MCF 10A (cell line): ENCODE data around the gene EHD1. TPM values are rescaled to one million over a fixed set of nuclear protein-coding genes. Genes with fewer than 3 reads are reported as not detected.

Experiments
- BruUV-seq: library from RNA; stranded (reverse); fragments of 400-500 nt; replicated peaks from 2 replicates; lab custom pipeline; 2021; lab: Mats Ljungman, UMichigan
- CTCF ChIA-PET: fragments of 300-600 bp; sonication (Branson Sonifier 250); formaldehyde crosslinking; extraction: SDS; loops from one replicate; lab custom pipeline; 2021; ENCODE audit warnings: antibody characterized with exemption, inconsistent platforms; lab: Yijun Ruan, JAX
- POLR2A ChIA-PET: fragments of 300-600, 350-650 bp; sonication (Branson Sonifier 250); formaldehyde crosslinking; extraction: SDS; loops from one replicate; lab custom pipeline; 2020; ENCODE audit warnings: antibody characterized with exemption, inconsistent platforms; lab: Yijun Ruan, JAX
- DNase-seq: peaks from one replicate; pipeline ENCODE4 v3.0.0-alpha.2; 2018; ENCODE audit not compliant: unreplicated experiment
- H3K27ac Mint-ChIP-seq: one replicate; pipeline ENCODE4 v1.8.0; 2022; ENCODE audit warnings: mild to moderate bottlenecking, low read depth, mixed read lengths; ENCODE audit not compliant: unreplicated experiment
- H3K27me3 Mint-ChIP-seq: one replicate; pipeline ENCODE4 v1.8.0; 2022; ENCODE audit warnings: mixed read lengths; ENCODE audit not compliant: insufficient read depth, unreplicated experiment
- H3K36me3 Mint-ChIP-seq: one replicate; pipeline ENCODE4 v1.8.0; 2022; ENCODE audit warnings: mild to moderate bottlenecking, moderate library complexity, mixed read lengths; ENCODE audit not compliant: insufficient read depth, unreplicated experiment
- H3K4me1 Mint-ChIP-seq: one replicate; pipeline ENCODE4 v1.8.0; 2022; ENCODE audit warnings: mixed read lengths; ENCODE audit not compliant: insufficient read depth, unreplicated experiment
- H3K4me3 Mint-ChIP-seq: one replicate; pipeline ENCODE4 v1.8.0; 2022; ENCODE audit warnings: mild to moderate bottlenecking, moderate library complexity, mixed read lengths; ENCODE audit not compliant: unreplicated experiment
- H3K9me3 Mint-ChIP-seq: one replicate; pipeline ENCODE4 v1.8.0; 2022; ENCODE audit warnings: mixed read lengths; ENCODE audit not compliant: unreplicated experiment
- CTCF ChIP-seq: fragments of 200-600 bp; IDR thresholded peaks from one replicate; pipeline ENCODE4 v1.8.0; 2022; ENCODE audit warnings: antibody characterized with exemption, mild to moderate bottlenecking; ENCODE audit not compliant: unreplicated experiment
- intact Hi-C: fragments of 100-400 bp; cut with micrococcal nuclease; formaldehyde crosslinking; loops from 2 replicates; pipeline ENCODE4 v1.14.1; 2022
- total RNA-seq: library from RNA; stranded (reverse); gene quantifications from 2 replicates; pipeline ENCODE4 v1.2.3, GENCODE V29; 2022

Gene EHD1
- total RNA-seq, 1 experiment from 2014 or later, result 80.6 TPM

GRCh38 chr11:64829536-64830251, 48.7 kb downstream of the EHD1 start:
- H3K4me3 Mint-ChIP-seq, result no peak overlapping the region

GRCh38 chr11:64827451-64827839, 51.0 kb downstream of the EHD1 start:
- intact Hi-C loops, result no loop called here
- H3K9me3 Mint-ChIP-seq, result no peaks in the 10 kb centered on the region
- BruUV-seq, result no TSS peak
- POLR2A ChIA-PET, result interaction anchor here (0.8 kb wide), 2 partner anchors 8 to 334 kb away, joined by 3 read pairs; no protein-coding TSS in a partner anchor
- H3K4me1 Mint-ChIP-seq, result no peaks in the 10 kb centered on the region
- no peak overlapping the region for H3K4me3 Mint-ChIP-seq
- no peaks in the 10 kb centered on the region for H3K27me3 Mint-ChIP-seq
- H3K27ac Mint-ChIP-seq, result no peak overlapping the region
- no peak for DNase-seq
- CTCF ChIA-PET, result interaction anchor here (0.7 to 0.8 kb wide), 2 partner anchors 9 to 238 kb away, joined by 3 to 8 read pairs; no protein-coding TSS in a partner anchor
- peaks cover 11% of the 10 kb centered on the region for H3K36me3 Mint-ChIP-seq
- no peak for TF ChIP-seq CTCF

More at GRCh38 chr11:64829536-64830251, 48.7 kb downstream of the EHD1 start:
- TF ChIP-seq CTCF, result no peak
- POLR2A ChIA-PET, result no interaction called here
- H3K4me1 Mint-ChIP-seq, result no peaks in the 10 kb centered on the region
- no peaks in the 10 kb centered on the region for H3K27me3 Mint-ChIP-seq
- CTCF ChIA-PET, result interaction anchor here (0.6 to 0.9 kb wide), 5 partner anchors 15 to 720 kb away, joined by 3 to 5 read pairs (median 3); no protein-coding TSS in a partner anchor
- H3K27ac Mint-ChIP-seq, result no peak overlapping the region
- DNase-seq, result no peak
- intact Hi-C loops, result no loop called here
- peaks cover 11% of the 10 kb centered on the region for H3K36me3 Mint-ChIP-seq
- H3K9me3 Mint-ChIP-seq, result no peaks in the 10 kb centered on the region
- no TSS peak for BruUV-seq

- TF ChIP-seq CTCF, result no peak
- H3K4me1 Mint-ChIP-seq, result no peaks in the 10 kb centered on the region
- H3K27ac Mint-ChIP-seq, result no peak overlapping the region
- no TSS peak for BruUV-seq
- ChIA-PET POLR2A (interaction anchor here (0.8 kb wide), 2 partner anchors 8 to 335 kb away, joined by 3 read pairs; no protein-coding TSS in a partner anchor), CTCF (interaction anchor here (0.7 to 0.8 kb wide), 2 partner anchors 9 to 239 kb away, joined by 3 to 8 read pairs; no protein-coding TSS in a partner anchor)
- no peak overlapping the region for H3K4me3 Mint-ChIP-seq
- DNase-seq, result no peak
- intact Hi-C loops, result no loop called here
- H3K9me3 Mint-ChIP-seq, result no peaks in the 10 kb centered on the region
- H3K36me3 Mint-ChIP-seq, result peaks cover 11% of the 10 kb centered on the region
- no peaks in the 10 kb centered on the region for H3K27me3 Mint-ChIP-seq
These were observed 51.6 kb downstream of the EHD1 start for GRCh38 chr11:64826578-64827450.

DNA sequence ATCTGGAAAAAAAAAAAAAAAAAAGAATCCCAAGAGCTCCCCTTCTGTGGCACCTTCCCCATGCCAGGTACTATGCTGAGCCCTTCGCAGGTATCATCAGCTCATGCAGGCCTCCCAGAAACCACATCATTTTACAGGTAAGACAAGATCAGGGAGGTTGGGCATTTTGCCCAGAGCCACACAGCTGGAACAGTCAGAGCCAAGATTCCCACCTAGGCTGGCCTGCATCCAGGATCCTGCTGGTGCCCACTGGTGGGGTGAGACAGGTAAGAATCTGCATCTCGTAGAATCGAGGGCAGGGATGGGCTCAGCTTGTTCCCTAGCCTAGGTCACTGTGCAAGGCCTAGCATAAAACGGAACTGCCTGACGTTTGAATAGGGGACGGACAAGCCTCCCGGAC, 52.4 kb downstream of the EHD1 start:
- H3K27ac Mint-ChIP-seq, result no peak overlapping the region
- no peak for DNase-seq
- intact Hi-C loops, result no loop called here
- no peaks in the 10 kb centered on the region for H3K27me3 Mint-ChIP-seq
- H3K4me1 Mint-ChIP-seq, result no peaks in the 10 kb centered on the region
- H3K9me3 Mint-ChIP-seq, result no peaks in the 10 kb centered on the region
- TF ChIP-seq CTCF, result no peak
- H3K36me3 Mint-ChIP-seq, result peaks cover 8% of the 10 kb centered on the region
- CTCF ChIA-PET, result interaction anchor here (0.5 kb wide), 1 partner anchor 180 kb away, joined by 3 read pairs; no protein-coding TSS in a partner anchor
- no peak overlapping the region for H3K4me3 Mint-ChIP-seq
- no TSS peak for BruUV-seq
- POLR2A ChIA-PET, result interaction anchor here (1.1 kb wide), 1 partner anchor 9 kb away, joined by 3 read pairs; no protein-coding TSS in a partner anchor
